HG03378 (cell line): ENCODE measurements around the gene NAGS.
"Not testable (repeated sequence)": the region's sequence is repeated elsewhere in the genome, so short reads cannot be mapped to it uniquely, and the experiment has no call there.

Experiments used
- ATAC-seq: cut with Tn5 transposase; IDR thresholded peaks from one replicate; pipeline ENCODE4 v1.9.1; 2021; ENCODE audit warnings: mild to moderate bottlenecking, moderate library complexity; ENCODE audit not compliant: unreplicated experiment

Gene NAGS, protein sequence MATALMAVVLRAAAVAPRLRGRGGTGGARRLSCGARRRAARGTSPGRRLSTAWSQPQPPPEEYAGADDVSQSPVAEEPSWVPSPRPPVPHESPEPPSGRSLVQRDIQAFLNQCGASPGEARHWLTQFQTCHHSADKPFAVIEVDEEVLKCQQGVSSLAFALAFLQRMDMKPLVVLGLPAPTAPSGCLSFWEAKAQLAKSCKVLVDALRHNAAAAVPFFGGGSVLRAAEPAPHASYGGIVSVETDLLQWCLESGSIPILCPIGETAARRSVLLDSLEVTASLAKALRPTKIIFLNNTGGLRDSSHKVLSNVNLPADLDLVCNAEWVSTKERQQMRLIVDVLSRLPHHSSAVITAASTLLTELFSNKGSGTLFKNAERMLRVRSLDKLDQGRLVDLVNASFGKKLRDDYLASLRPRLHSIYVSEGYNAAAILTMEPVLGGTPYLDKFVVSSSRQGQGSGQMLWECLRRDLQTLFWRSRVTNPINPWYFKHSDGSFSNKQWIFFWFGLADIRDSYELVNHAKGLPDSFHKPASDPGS

DNA sequence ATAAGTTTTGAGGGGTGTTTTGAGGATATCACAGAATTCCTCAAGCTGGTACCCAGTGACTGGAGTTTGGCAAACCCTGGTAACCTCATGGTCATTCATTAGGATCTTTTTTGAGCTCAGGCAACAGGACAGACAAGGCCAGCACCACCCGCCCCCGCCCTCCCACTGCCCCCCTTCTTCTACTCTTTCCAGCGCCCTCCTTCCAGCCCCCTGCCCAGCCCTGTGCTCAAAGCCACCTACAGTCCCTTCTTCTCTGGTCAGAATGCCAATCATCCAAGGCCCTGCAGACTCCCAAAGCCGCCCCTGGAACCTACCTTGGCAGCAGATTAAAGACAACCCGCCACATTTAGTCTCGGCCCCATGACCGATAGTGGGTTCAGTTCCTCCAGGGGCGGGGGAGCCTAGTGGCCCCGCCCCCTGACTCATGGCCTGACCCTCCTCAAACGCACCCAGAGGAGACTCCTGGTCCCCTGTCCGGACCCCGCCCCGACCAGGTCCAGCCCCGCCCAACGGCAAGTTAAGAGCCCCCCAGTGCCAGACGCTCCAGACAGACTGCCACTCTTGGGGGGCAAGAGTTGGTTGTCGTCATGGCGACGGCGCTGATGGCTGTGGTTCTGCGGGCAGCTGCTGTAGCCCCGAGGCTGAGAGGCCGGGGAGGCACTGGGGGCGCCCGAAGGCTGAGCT lies at the start of gene NAGS:
TSS of gene NAGS (plus strand) at position 546 of the 684 bp plus-strand sequence. CDS start at position 588, 42 bp downstream.
- no peak for ATAC-seq

DNA sequence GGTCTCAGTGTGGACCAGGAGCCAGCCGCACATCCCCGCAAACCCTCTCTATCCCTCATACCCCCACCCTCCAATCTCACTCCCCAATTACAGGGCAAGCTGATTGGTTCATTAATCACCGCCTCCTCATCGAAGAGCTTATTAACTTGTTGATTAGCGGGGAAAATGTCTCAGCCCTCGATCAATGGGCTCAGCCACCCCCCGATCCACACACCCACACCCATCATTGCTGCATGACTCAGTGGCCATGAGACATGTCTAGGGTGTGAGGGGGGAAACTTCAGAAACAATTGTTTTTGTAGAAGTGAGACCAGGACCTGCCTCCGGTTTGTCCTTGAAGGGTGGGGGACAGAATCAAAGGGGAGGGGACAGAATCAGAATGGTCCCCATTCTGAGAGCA lies 48.2 kb upstream of the NAGS start:
- ATAC-seq, result no peak

DNA sequence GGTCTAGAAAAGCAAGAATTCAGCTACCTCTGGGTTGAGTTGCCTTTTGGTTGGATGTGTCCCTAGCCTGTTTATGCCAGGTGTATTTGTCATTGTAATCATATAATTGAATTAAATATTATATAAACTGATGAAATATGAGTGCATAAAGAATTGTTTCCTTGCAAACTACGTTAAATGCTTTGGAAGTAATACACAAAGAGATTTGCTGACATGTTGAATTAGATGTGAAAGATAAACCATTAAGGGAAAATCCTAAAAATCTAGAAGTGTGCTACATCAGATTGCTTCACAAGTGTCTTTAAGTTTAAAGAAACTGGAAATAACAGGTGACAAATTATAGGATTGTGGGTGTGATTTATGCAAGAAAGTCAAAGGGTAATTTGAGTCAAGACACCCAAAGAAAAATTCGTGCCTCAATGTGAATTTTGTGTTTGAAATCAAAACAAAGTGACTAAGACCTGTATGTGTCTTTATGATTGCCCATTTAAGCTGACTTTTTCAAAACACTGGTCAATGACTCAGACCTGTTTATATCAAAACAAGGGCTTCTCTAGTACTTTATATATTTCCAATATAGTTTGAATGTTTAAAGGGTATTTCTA lies 45.6 kb upstream of the NAGS start:
- ATAC-seq, result no peak

DNA sequence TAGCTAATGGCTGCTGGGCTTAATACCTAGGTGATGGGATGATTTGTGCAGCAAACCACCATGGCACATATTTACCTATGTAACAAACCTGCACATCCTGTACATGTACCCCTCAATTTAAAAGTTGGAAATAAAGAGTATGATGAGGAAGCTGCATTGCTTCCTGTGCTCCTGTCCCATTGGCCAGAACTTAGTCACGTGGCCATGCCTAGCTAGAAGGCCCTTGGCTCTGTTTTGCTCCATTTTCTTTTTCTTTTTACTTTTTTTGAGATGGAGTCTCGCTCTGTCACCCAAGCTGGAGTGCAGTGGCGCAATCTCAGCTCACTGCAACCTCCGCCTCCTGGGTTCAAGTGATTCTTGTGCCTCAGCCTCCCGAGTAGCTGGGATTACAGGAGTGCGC lies 43.1 kb upstream of the NAGS start:
- ATAC-seq, result not testable (repeated sequence)

DNA sequence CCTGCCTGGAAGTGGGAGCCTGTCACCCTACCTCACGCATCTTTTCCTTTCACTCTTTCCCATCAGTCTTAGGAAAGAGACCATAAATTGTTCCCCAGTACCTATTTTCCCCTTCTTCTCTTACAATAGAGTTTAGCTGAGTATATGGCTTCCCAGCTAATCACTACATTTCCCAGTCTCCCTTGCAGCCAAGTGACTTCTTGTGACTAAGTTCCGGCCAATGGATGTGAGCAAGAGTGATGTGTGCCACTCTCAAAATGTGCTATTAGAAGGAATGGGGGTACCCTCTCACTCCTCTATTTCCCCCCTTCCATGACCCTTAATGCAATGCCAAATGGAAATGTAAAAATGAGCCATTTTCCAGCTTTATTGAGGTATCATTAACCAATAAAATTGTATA lies 42.5 kb upstream of the NAGS start:
- ATAC-seq, result no peak

DNA sequence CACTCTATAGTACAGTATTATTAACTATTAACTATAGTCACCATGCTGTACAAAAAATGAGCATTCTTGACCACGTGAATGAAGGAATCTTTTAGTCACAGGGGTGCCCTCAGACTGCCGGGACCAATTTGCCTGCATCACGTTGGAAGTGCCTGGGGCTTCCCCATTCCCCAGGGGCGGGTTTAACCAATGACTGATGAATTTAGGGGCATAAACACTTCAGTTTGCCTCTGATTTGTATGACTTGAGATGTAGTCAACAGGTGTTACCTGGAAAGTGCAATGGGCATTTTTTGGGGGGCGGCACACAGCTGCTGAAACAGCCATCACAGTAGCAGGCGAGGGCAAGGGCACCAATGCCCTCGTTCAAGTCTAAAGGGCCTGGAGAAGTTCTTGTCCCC lies 41.9 kb upstream of the NAGS start:
- no peak for ATAC-seq

DNA sequence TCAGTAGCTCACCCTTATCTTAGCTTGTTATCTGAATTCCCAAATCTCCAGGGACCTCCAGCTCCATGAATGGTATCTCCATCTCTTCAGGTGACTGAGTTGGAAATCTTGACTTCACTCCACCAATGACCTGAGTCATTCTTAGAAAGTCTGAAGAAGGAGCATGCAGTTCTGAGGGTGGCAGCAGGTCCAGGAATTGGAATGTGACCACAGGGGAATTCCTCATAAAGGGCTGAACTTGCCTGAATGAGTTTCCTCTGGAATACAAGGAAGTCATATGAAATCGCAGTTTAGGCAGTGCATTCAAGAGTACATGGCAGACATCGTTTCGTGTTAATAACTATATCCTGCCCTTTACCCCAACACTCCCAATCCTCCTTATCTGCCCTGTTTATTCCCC lies 38.1 kb upstream of the NAGS start:
- ATAC-seq, result no peak

DNA sequence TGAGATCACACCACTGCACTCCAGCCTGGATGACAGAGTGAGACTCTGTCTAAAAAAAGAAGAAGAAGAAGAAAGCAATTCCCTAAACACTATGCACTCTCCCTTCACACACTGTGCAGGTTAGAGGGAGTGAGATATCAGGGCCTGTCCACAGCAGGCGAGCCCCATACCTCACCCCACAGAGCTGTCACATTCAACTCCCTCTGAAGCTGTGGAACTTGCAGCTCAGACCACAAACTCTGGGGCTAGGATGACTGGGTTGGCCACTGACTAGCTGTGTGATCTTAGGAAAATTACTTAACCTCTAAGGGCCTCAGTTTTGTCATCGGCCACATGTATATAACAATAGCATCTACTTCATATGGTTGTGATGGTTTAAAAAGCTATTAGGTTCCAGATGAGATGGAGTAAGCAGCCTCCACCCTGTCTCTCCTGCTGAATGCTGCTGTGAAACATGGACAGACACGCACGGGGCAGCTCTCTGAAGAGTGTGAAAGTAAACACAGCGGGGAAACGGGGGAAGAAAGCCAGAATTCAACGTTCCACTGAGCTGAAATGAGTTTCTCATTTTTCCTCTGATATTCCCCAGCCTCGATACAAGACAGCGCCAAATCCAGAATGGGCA lies 37.1 kb upstream of the NAGS start:
- ATAC-seq, result no peak

DNA sequence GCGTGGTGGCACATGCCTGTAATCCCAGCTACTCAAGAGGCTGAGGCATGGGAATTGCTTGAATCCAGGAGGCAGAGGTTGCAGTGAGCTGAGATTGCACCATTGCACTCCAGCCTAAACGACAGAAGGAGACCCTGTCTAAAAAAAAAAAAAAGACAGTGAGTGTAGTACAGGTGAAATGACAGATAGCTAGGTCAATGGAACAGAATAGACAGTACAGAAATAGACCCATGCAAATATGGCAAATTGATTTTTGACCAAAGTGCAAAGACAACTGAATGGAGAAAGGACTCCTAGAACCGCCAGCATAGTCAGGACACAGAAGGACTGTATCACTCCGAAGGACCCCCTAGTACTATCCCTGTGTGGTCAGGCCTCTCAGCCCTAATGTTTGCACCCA lies 34.1 kb upstream of the NAGS start:
- ATAC-seq, result no peak

DNA sequence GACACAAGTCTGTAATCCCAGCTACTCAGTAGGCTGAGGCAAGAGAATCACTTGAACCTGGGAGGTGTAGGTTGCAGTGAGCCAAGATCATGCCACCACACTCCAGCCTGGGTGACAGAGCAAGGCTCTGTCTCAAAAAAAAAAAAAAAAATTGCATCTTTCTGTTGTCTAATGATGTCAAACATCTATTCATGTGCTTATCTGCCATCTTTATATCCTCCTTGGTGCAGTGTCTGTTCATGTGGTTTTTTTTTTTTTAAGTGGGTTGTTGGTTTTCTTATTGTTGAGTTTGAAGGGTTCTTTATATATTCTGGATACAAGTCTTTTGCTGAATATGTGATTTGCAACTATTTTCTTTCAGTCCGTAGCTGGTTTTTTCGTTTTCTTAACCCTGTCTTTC lies 33.0 kb upstream of the NAGS start:
- ATAC-seq, result not testable (repeated sequence)

DNA sequence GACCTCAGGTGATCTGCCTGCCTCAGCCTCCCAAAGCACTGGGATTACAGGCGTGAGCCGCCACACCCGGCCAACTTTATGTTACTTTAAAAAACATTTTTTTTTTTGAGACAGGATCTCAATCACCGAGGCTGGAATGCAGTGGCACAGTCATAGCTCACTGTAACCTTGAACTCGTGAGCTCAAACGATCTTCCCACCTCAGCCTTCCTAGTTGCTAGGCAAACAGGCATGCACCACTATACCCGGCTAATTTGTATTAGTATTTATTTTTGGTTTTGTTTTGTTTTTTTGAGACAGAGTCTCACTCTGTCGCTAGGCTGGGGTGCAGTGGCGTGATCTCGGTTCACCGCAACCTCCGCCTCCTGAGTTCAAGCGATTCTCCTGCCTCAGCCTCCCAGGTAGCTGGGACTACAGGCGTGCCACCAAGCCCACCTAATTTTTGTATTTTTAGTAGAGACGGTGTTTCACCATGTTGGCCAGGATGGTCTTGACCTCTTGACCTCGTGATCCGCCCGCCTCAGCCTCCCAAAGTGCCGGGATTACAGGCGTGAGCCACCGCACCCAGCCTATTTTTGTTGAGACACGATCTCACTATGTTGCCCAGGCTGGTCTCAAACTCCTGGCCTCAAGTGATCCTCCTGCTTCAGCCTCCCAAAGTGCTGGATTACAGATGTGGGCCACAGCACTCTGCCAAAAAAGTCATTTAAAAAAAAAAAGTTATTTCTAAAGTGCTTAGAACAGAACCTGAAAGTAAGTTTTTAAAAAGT lies 31.8 kb upstream of the NAGS start:
- ATAC-seq, result not testable (repeated sequence)

DNA sequence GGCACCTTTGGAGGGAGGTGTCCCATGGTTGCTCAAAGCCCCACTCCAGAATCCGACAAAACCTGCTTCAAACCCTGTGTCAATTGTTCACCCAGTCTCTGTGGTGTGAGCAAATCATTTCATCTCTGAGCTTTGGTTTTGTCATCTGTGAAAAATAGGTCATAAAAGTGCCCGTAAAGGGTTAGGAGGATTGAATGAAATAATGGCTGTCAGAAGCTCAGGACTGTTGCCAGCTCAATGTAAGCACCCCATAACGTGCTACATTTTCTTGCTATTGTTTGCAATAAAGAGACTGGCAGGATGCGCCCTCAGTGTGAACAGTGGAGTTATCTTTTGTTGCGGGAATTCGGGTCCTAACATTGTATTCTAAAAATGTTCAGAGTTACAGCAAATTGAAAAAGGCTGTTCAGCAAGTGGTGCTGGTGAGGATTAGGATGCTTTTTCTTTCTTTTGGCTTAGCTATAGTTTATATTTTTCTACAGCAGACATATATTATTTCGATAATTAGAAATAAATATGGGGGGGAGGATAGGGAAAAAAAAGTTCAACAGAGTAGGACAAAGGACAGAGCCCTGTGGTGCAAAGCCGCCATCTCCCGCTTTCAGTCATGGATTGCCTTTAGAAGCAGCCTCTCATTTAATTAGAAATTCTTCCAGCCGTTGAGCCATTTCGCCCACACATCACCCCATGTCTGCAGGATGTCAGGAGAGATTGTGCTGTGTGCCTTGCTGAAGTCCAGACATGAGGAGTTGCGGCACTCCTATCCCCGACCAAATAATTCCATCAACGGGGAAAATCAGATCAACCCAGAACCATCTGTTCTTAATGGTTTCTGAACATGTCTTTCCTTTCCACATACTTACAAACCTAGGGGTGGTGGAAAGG lies 29.8 kb upstream of the NAGS start:
- no peak for ATAC-seq

DNA sequence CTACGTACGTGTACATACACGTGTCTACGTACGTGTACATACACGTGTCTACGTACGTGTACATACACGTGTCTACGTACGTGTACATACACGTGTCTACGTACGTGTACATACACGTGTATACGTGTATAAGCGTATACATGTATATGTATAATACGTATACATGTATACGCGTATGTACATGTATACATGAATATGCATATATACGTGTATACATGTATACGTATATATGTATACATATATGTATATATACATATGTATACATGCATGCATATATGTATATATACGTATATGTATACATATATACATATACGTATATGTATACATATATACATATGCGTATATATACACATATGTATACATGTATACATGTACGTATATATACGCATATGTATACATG lies 28.5 kb upstream of the NAGS start:
- ATAC-seq, result no peak

DNA sequence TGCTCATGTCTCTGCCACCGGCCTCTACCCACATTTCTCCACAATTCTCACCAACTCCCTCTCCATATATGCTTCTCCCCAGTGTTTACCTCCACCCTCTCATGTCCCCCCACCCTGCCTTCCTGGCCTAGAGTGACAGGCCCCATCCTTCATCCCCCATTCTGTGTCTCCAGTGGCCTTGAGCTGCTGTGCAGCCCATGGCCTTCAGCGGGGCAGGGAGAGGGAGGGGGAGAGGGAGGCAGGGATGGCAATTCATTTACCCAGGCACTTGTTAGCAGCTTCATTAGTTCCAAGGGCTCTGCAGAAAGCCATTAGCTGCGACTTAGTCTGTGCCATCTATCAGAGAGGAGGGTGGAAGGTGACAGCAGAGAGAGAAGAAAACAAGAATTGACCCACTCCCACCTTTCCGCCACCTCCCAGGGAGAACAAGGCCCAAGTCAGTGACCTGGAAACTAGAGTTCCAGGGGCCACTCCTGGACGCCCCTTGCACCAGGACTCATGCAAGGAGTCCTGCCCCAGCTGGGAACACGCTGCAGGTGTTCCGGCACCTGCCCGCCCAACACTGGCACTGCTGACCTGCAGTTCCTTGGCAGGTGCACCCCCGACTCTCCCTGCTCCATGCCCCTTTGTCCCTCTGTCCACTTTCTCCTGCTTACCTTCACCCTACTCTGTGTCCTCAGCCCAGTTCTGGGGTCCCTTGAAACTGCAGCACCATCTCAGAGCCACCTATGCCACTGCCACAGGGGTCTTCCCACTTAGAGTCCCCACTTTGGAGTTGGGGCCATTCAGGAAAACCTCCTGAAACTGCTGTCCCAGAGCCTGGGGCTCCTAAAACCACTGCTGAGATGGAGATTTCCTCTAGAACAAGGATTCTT lies 27.2 kb upstream of the NAGS start:
- ATAC-seq, result no peak

DNA sequence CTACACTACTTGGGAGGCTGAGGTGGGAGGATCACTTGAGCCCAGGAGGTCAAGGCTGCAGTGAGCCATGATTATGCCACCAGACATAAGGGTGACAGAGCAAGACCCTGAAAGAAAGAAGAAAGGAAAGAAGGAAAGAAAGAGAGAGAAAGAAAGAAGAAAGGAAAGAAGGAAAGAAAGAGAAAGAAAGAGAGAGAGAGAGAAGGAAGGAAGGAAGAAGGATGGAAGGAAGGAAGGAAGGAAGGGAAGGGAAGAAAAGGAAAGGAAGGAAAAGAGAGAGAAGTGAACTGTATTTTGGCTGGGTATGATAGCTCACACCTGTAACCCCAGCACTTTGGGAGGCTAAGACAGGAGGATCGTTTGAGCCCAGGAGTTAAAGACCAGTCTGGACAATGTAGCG lies 26.3 kb upstream of the NAGS start:
- no peak for ATAC-seq

DNA sequence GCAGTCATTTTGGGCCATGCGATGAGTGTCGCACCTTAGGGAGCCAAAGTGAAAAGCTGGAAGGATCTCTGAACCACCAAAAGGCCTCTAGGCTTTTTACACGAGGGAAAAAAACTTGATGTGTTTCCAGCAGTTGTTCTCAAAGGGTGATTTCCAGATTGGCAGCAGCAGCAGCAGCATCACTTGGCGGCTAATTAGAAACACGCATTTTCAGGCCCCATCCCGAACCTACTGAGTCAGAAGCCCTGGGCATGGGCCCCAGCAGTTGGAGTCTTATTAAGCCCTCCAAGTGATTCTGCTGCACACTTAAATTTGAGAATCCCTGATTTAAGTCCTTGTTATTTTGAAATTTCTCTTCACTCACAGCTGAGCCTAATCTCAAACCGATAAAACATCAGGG lies 25.4 kb upstream of the NAGS start:
- ATAC-seq, result no peak

DNA sequence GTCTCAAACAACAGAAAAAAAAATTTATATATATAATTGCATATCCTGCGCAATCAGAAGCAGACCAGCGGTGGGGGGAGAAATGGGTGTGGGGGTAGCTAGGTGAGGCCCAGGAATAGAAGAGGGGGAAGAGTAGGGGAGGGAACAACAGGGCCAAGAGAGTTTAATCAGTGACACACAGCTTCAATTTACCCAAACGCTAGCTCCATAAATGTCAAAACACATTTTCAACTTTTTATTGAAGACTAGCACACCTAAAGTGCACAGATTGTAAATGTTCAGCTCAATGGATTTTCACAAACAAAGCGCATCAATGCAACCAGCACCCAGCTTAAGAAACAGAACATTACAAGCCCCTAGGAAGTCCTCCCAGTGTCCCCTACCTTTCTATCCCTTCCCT lies 24.8 kb upstream of the NAGS start:
- ATAC-seq, result no peak

DNA sequence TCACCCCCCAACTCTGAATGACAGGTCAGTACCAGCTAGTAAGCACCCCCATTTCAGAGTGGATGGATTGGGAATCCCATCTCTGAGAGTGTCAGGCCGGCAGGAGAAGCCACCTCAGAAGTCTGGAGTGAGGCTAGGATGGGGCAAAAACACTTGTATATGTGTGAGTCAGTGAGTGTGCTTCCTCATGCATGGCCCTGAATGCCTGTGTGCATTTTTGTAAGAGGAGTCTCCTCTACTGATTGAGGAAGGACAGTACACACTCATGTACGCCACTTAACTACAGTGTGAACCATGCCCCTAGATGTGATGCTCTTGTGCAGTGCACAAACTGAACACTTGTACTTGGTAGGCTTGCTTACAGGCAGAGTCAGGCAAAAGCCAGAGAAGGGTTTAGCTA lies 22.3 kb upstream of the NAGS start:
- ATAC-seq, result no peak

DNA sequence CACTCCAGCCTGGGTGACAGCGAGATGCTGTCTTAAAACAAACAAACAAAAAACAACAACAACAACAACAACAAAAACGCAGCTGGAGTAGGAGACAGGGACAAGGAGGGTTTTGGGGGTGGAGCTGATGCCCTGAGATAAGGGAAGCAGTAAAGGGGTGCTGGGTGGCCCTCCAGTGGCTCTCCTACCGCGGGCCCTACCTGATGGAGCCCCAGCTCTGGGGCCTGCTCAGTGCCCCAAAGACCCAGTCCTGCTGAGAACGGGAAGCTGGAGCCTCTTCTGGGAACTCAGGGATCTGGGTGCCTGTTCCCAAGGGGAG lies 21.3 kb upstream of the NAGS start:
- ATAC-seq, result no peak
